A673 (cell line): ENCODE data around the gene PREX1. TPM values are rescaled to one million over a fixed set of nuclear protein-coding genes. Genes with fewer than 3 reads are reported as not detected.
A peak's percentile ranks its signal among the peaks of the same experiment; 100 is the strongest.

ENCODE experiments used
- BruUV-seq: library from RNA; stranded (reverse); fragments of 400-500 nt; replicated peaks from 2 replicates; lab custom pipeline; 2021; lab: Mats Ljungman, UMichigan
- CTCF ChIA-PET: fragments of 300-600 bp; sonication (Branson Sonifier 250); formaldehyde crosslinking; loops from one replicate; lab custom pipeline; 2022; ENCODE audit warnings: antibody characterized with exemption; lab: Charles Lee
- POLR2A ChIA-PET: fragments of 300-600 bp; sonication (Branson Sonifier 250); formaldehyde crosslinking; loops from one replicate; lab custom pipeline; 2022; ENCODE audit warnings: antibody characterized with exemption; ENCODE audit not compliant: low non-redundant PET; lab: Charles Lee
- DNase-seq: peaks from one replicate; pipeline ENCODE4 v3.0.0-alpha.2; 2015; ENCODE audit warnings: low spot score
- H3K27ac ChIP-seq: fragments of 200-600 bp; sonication (generic); 2 replicates; pipeline ENCODE4 v1.5.1; 2016; ENCODE audit warnings: mixed run types, low read depth, mild to moderate bottlenecking, mixed read lengths, antibody characterized with exemption, low read length; ENCODE audit not compliant: poor library complexity, severe bottlenecking
- H3K27me3 ChIP-seq: fragments of 200-600 bp; sonication (generic); replicated peaks from 2 replicates; pipeline ENCODE4 v1.6.1; 2017; ENCODE audit warnings: mixed run types, low read depth, mild to moderate bottlenecking, mixed read lengths, antibody characterized with exemption, low read length; ENCODE audit not compliant: insufficient read depth, poor library complexity
- H3K36me3 ChIP-seq: fragments of 200-600 bp; sonication (generic); 2 replicates; pipeline ENCODE4 v1.6.1; 2016; ENCODE audit warnings: mixed run types, mild to moderate bottlenecking, mixed read lengths, antibody characterized with exemption, low read length; ENCODE audit not compliant: insufficient read depth, poor library complexity, severe bottlenecking
- H3K4me1 ChIP-seq: fragments of 200-600 bp; sonication (generic); 2 replicates; pipeline ENCODE4 v1.6.1; 2017; ENCODE audit warnings: mixed run types, mild to moderate bottlenecking, mixed read lengths, antibody characterized with exemption, low read length; ENCODE audit not compliant: insufficient read depth, poor library complexity, severe bottlenecking
- H3K4me3 ChIP-seq: fragments of 200-600 bp; sonication (generic); 2 replicates; pipeline ENCODE4 v1.5.1; 2016; ENCODE audit warnings: low read depth, mixed run types, mild to moderate bottlenecking, mixed read lengths, low read length; ENCODE audit not compliant: poor library complexity, severe bottlenecking
- H3K9me3 ChIP-seq: fragments of 200-600 bp; sonication (generic); 2 replicates; pipeline ENCODE4 v1.6.1; 2016; ENCODE audit warnings: mixed run types, low read depth, mild to moderate bottlenecking, mixed read lengths, antibody characterized with exemption, low read length; ENCODE audit not compliant: poor library complexity, severe bottlenecking
- CTCF ChIP-seq: fragments of 300-800, 200-600 bp; sonication (generic); conservative IDR thresholded peaks from 2 replicates; pipeline ENCODE4 v1.5.1; 2017; ENCODE audit warnings: low read depth, mild to moderate bottlenecking, antibody characterized with exemption, low read length, moderate library complexity, mixed read lengths
- EZH2 ChIP-seq: fragments of 200-600 bp; sonication (generic); IDR thresholded peaks from 2 replicates; pipeline ENCODE4 v1.6.1; 2017; ENCODE audit warnings: borderline replicate concordance, low read depth, mild to moderate bottlenecking, mixed read lengths, antibody characterized with exemption, low read length; ENCODE audit not compliant: poor library complexity, severe bottlenecking
- intact Hi-C: fragments of 100-400 bp; cut with micrococcal nuclease; formaldehyde crosslinking; loops from one replicate; pipeline ENCODE4 v1.10.0; 2022; ENCODE audit not compliant: unreplicated experiment
- total RNA-seq: library from RNA; stranded (reverse); gene quantifications from 2 replicates; pipeline ENCODE4 v1.2.3, GENCODE V29; 2021

Gene PREX1
- total RNA-seq, 1 experiment from 2014 or later, result 145 TPM

GRCh38 chr20:48825566-48825920, 2.3 kb downstream of the PREX1 start:
- no peak for TF ChIP-seq EZH2
- TF ChIP-seq CTCF, result no peak
- peak overlapping the region; percentile 95 for H3K4me3 ChIP-seq
- H3K9me3 ChIP-seq, result no peaks in the 10 kb centered on the region
- CTCF ChIA-PET, result interaction anchor here (0.6 kb wide), 1 partner anchor 93 kb away, joined by 3 read pairs; no protein-coding TSS in a partner anchor
- H3K36me3 ChIP-seq, result peaks cover 40% of the 10 kb centered on the region
- no TSS peak for BruUV-seq
- H3K27me3 ChIP-seq, result no peaks in the 10 kb centered on the region
- intact Hi-C loops, result loop anchor here (5.0 to 10.0 kb wide), 2 partner anchors 143 to 171 kb away; no protein-coding TSS in a partner anchor
- peaks cover 55% of the 10 kb centered on the region for H3K4me1 ChIP-seq
- DNase-seq, result peak; percentile 45
- POLR2A ChIA-PET, result interaction anchor here (0.7 kb wide), 1 partner anchor 25 kb away, joined by 4 read pairs; no protein-coding TSS in a partner anchor
- peak overlapping the region; percentile 96 for H3K27ac ChIP-seq

DNA sequence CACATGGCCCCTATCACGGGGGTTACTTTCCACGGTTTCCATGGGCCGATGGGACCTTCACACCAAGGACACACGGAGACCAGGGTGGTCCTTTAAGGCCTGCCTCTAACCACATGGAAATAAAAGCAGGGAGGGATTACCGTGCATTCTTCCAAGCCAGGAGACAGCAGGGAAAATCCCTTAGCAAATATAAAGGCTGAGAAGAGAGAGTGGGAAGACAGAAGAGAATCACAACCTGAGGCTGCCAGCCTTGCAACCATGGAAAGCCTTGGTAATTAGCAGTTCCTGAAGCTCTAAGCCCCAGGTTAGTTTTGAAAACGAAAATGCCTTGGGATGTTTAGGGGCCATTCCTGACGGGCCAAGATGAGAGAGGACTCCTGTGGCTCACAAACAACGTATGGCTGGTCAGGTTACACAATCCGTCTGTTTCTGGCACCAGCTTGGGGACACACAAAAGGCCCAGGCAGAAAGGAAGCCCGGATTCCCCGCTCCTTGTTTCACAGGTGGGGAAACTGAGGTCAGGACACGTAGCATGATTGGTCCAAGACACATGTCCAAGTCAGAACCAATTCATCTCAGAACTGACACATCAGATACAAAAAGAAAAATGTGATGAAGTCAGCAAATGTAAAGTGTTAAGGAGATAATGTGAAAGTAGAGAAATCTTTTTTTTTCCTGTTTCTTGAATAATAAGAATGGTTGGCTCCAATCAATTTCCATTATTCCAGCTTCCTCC, 2.8 kb downstream of the PREX1 start:
- Histone ChIP-seq H3K36me3 (peaks cover 45% of the 10 kb centered on the region), H3K4me1 (peaks cover 59% of the 10 kb centered on the region), H3K9me3 (no peaks in the 10 kb centered on the region), H3K27ac (peak overlapping the region; percentile 96), H3K27me3 (no peaks in the 10 kb centered on the region), H3K4me3 (peak overlapping the region; percentile 95)
- no TSS peak for BruUV-seq
- CTCF ChIA-PET, result interaction anchor here (0.6 kb wide), 1 partner anchor 93 kb away, joined by 3 read pairs; no protein-coding TSS in a partner anchor
- TF ChIP-seq CTCF (no peak), EZH2 (no peak)
- intact Hi-C loops, result loop anchor here (5.0 to 10.0 kb wide), 2 partner anchors 143 to 170 kb away; no protein-coding TSS in a partner anchor
- POLR2A ChIA-PET, result interaction anchor here (0.7 kb wide), 1 partner anchor 25 kb away, joined by 4 read pairs; no protein-coding TSS in a partner anchor
- peak; percentile 39 for DNase-seq

GRCh38 chr20:48823960-48824498, 3.8 kb downstream of the PREX1 start:
- ChIA-PET POLR2A (no interaction called here), CTCF (no interaction called here)
- intact Hi-C loops, result loop anchor here (10.0 kb wide), 1 partner anchor 169 kb away; no protein-coding TSS in a partner anchor
- H3K4me3 ChIP-seq, result peak overlapping the region; percentile 95
- DNase-seq, result no peak
- H3K27me3 ChIP-seq, result no peaks in the 10 kb centered on the region
- H3K27ac ChIP-seq, result peak overlapping the region; percentile 96
- BruUV-seq, result no TSS peak
- H3K9me3 ChIP-seq, result no peaks in the 10 kb centered on the region
- peaks cover 53% of the 10 kb centered on the region for H3K4me1 ChIP-seq
- peaks cover 55% of the 10 kb centered on the region for H3K36me3 ChIP-seq
- TF ChIP-seq EZH2 (no peak), CTCF (no peak)
